Neuronal stem cell (in vitro differentiated cells): Measurements from ENCODE around the gene RNF144A.

Experiments
- DNase-seq: peaks from one replicate; pipeline ENCODE4 v3.0.0-alpha.2; 2013; ENCODE audit warnings: low spot score
- H2AFZ ChIP-seq: one replicate; pipeline ENCODE4 v1.6.1; 2013; ENCODE audit warnings: mild to moderate bottlenecking, low read length, inconsistent platforms
- H2AK5ac ChIP-seq: 2 replicates; pipeline ENCODE4 v1.6.1; 2013; ENCODE audit warnings: low read depth, mild to moderate bottlenecking, inconsistent platforms, low read length, moderate library complexity, mixed read lengths
- H2BK120ac ChIP-seq: 2 replicates; pipeline ENCODE4 v1.6.1; 2013; ENCODE audit warnings: low read depth, mild to moderate bottlenecking, inconsistent platforms, low read length, moderate library complexity, mixed read lengths
- H2BK12ac ChIP-seq: one replicate; pipeline ENCODE4 v1.6.1; 2013; ENCODE audit warnings: low read length, inconsistent platforms
- H2BK15ac ChIP-seq: 2 replicates; pipeline ENCODE4 v1.6.1; 2013; ENCODE audit warnings: mild to moderate bottlenecking, low read length, inconsistent platforms, mixed read lengths
- H2BK5ac ChIP-seq: one replicate; pipeline ENCODE4 v1.6.1; 2013; ENCODE audit warnings: inconsistent platforms, mild to moderate bottlenecking, low read length, moderate library complexity
- H3K14ac ChIP-seq: one replicate; pipeline ENCODE4 v1.6.1; 2013; ENCODE audit warnings: low read length, inconsistent platforms
- H3K18ac ChIP-seq: 2 replicates; pipeline ENCODE4 v1.6.1; 2013; ENCODE audit warnings: low read length, inconsistent platforms
- H3K23ac ChIP-seq: 2 replicates; pipeline ENCODE4 v1.6.1; 2013; ENCODE audit warnings: low read depth, mild to moderate bottlenecking, mixed read lengths, low read length, inconsistent platforms; ENCODE audit not compliant: poor library complexity
- H3K27ac ChIP-seq: replicated peaks from 3 replicates; pipeline ENCODE4 v1.5.1; 2013; ENCODE audit warnings: low read length, inconsistent platforms
- H3K27me3 ChIP-seq, 3 experiments: 2 replicates each; pipeline ENCODE4 v1.6.1; 2013; ENCODE audit warnings: low read length in 3 of 3, mild to moderate bottlenecking in 2 of 3, inconsistent platforms in 1 of 3, low read depth in 1 of 3, mixed read lengths in 1 of 3, moderate library complexity in 1 of 3; ENCODE audit not compliant: control insufficient read depth in 3 of 3, insufficient read depth in 3 of 3
- H3K36me3 ChIP-seq, 2 donors: replicated peaks in 1 of 2; 2 replicates each; pipeline ENCODE4 v1.6.1; 2013; ENCODE audit warnings: low read length in 2 of 2; ENCODE audit not compliant: control insufficient read depth in 2 of 2, insufficient read depth in 2 of 2
- H3K4ac ChIP-seq: 2 replicates; pipeline ENCODE4 v1.6.1; 2013; ENCODE audit warnings: inconsistent platforms, mild to moderate bottlenecking, low read length, moderate library complexity
- H3K4me1 ChIP-seq, 2 donors: 1 replicate in 1 of 2; 2 replicates in 1 of 2; pipeline ENCODE4 v1.6.1; 2013; ENCODE audit warnings: low read length in 2 of 2, low read depth in 1 of 2; ENCODE audit not compliant: control insufficient read depth in 2 of 2, insufficient read depth in 1 of 2
- H3K4me2 ChIP-seq: one replicate; pipeline ENCODE4 v1.6.1; 2013; ENCODE audit warnings: mild to moderate bottlenecking, low read length, inconsistent platforms; ENCODE audit not compliant: insufficient read depth, poor library complexity, severe bottlenecking
- H3K4me3 ChIP-seq, 2 donors: 2 replicates each; pipeline ENCODE4 v1.5.1; 2013; ENCODE audit warnings: low read length in 2 of 2, mild to moderate bottlenecking in 2 of 2, inconsistent platforms in 1 of 2, moderate library complexity in 1 of 2
- H3K79me1 ChIP-seq: one replicate; pipeline ENCODE4 v1.6.1; 2013; ENCODE audit warnings: low read depth, mild to moderate bottlenecking, inconsistent platforms, low read length, moderate library complexity
- H3K9ac ChIP-seq: one replicate; pipeline ENCODE4 v1.6.1; 2013; ENCODE audit warnings: mild to moderate bottlenecking, low read depth, low read length, inconsistent platforms; ENCODE audit not compliant: poor library complexity
- H3K9me3 ChIP-seq, 2 donors: replicated peaks in 1 of 2; 2 replicates each; pipeline versions ENCODE3 to v1.6.1; 2013; ENCODE audit warnings: low read length in 2 of 2, mild to moderate bottlenecking in 2 of 2, inconsistent platforms in 1 of 2, low read depth in 1 of 2, mixed read lengths in 1 of 2, moderate library complexity in 1 of 2; ENCODE audit not compliant: control insufficient read depth in 2 of 2, insufficient read depth in 1 of 2
- H4K8ac ChIP-seq: one replicate; pipeline ENCODE4 v1.6.1; 2013; ENCODE audit warnings: low read depth, mild to moderate bottlenecking, inconsistent platforms, low read length, moderate library complexity
- H4K91ac ChIP-seq: one replicate; pipeline ENCODE4 v1.6.1; 2013; ENCODE audit warnings: low read length, low read depth, mild to moderate bottlenecking, inconsistent platforms; ENCODE audit not compliant: poor library complexity
- WGBS, 2 donors: extraction: QIAGEN DNeasy Blood & Tissue Kit; methylation state at CpG; one replicate each; pipeline ENCODE4 v1.1.7; 2013; ENCODE audit warnings: missing lambda C conversion rate in 2 of 2, mixed read lengths in 1 of 2; ENCODE audit not compliant: insufficient read length in 2 of 2, insufficient replicate concordance in 1 of 2; ENCODE audit errors: extremely low coverage in 2 of 2; 5-methylcytosine and 5-hydroxymethylcytosine counted together

Gene RNF144A

DNA sequence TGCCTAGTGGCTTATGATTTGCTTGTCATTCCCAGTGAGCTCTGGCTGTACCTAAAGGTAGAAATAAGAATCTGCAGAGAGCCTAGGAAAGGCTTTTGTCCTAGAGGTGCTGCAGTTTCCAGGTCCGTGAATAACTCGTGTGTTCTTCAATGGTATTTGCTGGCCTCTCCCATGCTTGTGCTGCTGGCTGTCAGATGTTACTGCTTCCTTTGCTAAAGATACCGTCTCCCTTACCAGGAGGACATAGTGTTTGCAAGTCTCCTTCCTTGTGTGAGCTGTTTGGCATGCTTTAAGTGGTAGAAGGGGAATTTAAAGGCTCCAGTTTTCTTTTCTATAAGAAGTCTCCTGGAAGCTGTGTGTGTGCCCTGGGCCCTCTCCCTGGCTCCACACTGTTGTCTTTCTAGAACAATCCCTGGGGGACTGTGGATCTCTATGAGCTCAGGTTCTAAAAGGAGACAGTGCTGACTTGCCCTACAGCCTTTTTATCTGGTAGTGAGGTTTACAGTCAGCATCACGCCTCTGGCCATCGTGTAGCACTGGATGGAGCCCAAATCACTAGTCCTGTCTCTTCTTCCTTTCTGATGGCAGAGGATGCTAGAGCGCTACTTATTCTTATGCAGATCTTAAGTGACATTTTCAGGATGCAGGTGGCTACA is 65.8 kb downstream of the RNF144A start:
- peaks cover 6 to 27% of the 10 kb centered on the region in 2 donors for H3K9me3 ChIP-seq
- no peak for DNase-seq
- no peak overlapping the region for H3K27ac ChIP-seq
- H2AK5ac ChIP-seq = no peak overlapping the region
- H3K4me1 ChIP-seq = peaks cover 23 to 33% of the 10 kb centered on the region in 2 donors
- no peak overlapping the region for H4K8ac ChIP-seq
- H3K14ac ChIP-seq = no peak overlapping the region
- no peak overlapping the region for H2AFZ ChIP-seq
- no peak overlapping the region for H3K23ac ChIP-seq
- WGBS, 2 donors = no CpG with 5 or more reads among the region's 6 CpGs
- H3K18ac ChIP-seq = no peak overlapping the region
- H3K36me3 ChIP-seq = peaks cover 1 to 12% of the 10 kb centered on the region in 2 donors
- no peak overlapping the region for H2BK15ac ChIP-seq
- no peaks in the 10 kb centered on the region for H3K79me1 ChIP-seq
- H3K4me3 ChIP-seq = no peak overlapping the region
- H2BK12ac ChIP-seq = no peak overlapping the region
- H3K4ac ChIP-seq = no peak overlapping the region
- no peak overlapping the region for H3K4me2 ChIP-seq
- H3K27me3 ChIP-seq = no peaks in the 10 kb centered on the region
- H4K91ac ChIP-seq = no peak overlapping the region
- no peak overlapping the region for H3K9ac ChIP-seq
- H2BK5ac ChIP-seq = no peak overlapping the region
- H2BK120ac ChIP-seq = no peak overlapping the region

- Histone ChIP-seq H3K27ac (peak overlapping the region; percentile 85), H3K4me1 (peaks cover 23 to 33% of the 10 kb centered on the region in 2 donors), H3K4ac (no peak overlapping the region), H2BK12ac (no peak overlapping the region), H2BK5ac (peak overlapping the region; percentile 15), H2BK120ac (no peak overlapping the region), H3K18ac (no peak overlapping the region), H3K4me3 (peak overlapping the region in 1 of 2 donors; percentile 27), H3K4me2 (no peak overlapping the region), H4K8ac (no peak overlapping the region), H2AK5ac (no peak overlapping the region), H3K36me3 (peaks cover 8 to 24% of the 10 kb centered on the region in 2 donors), H2AFZ (peak overlapping the region; percentile 15), H3K14ac (no peak overlapping the region), H3K79me1 (no peaks in the 10 kb centered on the region), H3K23ac (no peak overlapping the region), H2BK15ac (no peak overlapping the region), H3K9me3 (peaks cover 2 to 12% of the 10 kb centered on the region in 2 donors), H3K9ac (no peak overlapping the region), H4K91ac (no peak overlapping the region), H3K27me3 (no peaks in the 10 kb centered on the region)
- DNase-seq = peak; percentile 81
- WGBS, 2 donors = no CpG with 5 or more reads among the region's 3 CpGs
Measured at GRCh38 chr2:6986301-6986911, 69.2 kb downstream of the RNF144A start.

DNA sequence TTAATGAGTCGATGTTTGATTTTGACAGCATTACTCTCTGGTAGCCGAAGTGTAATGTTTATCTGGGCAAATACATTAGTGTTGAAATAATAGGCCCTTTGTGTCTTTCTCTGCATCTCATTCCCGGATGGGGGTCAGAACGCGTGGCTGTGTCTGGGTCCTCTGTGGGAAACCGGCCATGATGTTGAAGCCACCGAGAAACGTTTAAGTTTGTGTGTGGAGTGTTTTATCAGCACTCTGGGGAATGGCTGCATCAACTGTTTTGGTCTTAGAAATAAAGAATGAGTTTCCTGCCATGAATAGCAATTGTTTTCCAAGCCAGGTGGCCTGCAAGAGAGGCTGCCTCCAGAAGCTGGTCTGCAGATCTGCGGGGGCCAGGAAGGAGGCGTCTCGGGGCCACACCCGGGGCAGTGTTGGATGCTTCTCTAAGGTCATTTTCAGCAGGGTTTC is 69.7 kb downstream of the RNF144A start:
- Histone ChIP-seq H3K9me3 (peaks cover 2 to 12% of the 10 kb centered on the region in 2 donors), H3K4me3 (peak overlapping the region in 1 of 2 donors; percentile 27), H3K79me1 (no peaks in the 10 kb centered on the region), H2AK5ac (peak overlapping the region; percentile 22), H2AFZ (peak overlapping the region; percentile 15), H2BK12ac (no peak overlapping the region), H4K91ac (peak overlapping the region; percentile 15), H3K18ac (peak overlapping the region; percentile 31), H2BK5ac (peak overlapping the region; percentile 15), H3K4ac (no peak overlapping the region), H3K27me3 (no peaks in the 10 kb centered on the region), H3K23ac (no peak overlapping the region), H3K4me2 (no peak overlapping the region), H2BK15ac (no peak overlapping the region), H3K27ac (peak overlapping the region; percentile 85), H3K4me1 (peaks cover 23 to 33% of the 10 kb centered on the region in 2 donors), H3K9ac (no peak overlapping the region), H3K36me3 (peaks cover 8 to 30% of the 10 kb centered on the region in 2 donors), H4K8ac (no peak overlapping the region), H3K14ac (no peak overlapping the region), H2BK120ac (no peak overlapping the region)
- DNase-seq = no peak
- no CpG with 5 or more reads among the region's 12 CpGs for WGBS, 2 donors

- Histone ChIP-seq H2BK5ac (no peak overlapping the region), H2BK120ac (no peak overlapping the region), H3K4ac (no peak overlapping the region), H3K14ac (no peak overlapping the region), H3K9me3 (peaks cover 2 to 12% of the 10 kb centered on the region in 2 donors), H3K36me3 (peaks cover 11 to 45% of the 10 kb centered on the region in 2 donors), H2AK5ac (no peak overlapping the region), H4K8ac (no peak overlapping the region), H3K4me2 (no peak overlapping the region), H3K23ac (no peak overlapping the region), H2AFZ (no peak overlapping the region), H3K9ac (no peak overlapping the region), H2BK12ac (no peak overlapping the region), H3K79me1 (no peaks in the 10 kb centered on the region), H3K4me3 (no peak overlapping the region), H3K18ac (no peak overlapping the region), H3K27me3 (no peaks in the 10 kb centered on the region), H4K91ac (no peak overlapping the region), H3K27ac (no peak overlapping the region), H3K4me1 (peaks cover 22 to 26% of the 10 kb centered on the region in 2 donors), H2BK15ac (no peak overlapping the region)
- DNase-seq = no peak
- no CpG with 5 or more reads among the region's 3 CpGs for WGBS, 2 donors
Measured at GRCh38 chr2:6990871-6991270, 73.7 kb downstream of the RNF144A start.
